ENCODE data around the gene FUT1.
"Not testable (repeated sequence)": the region's sequence is repeated elsewhere in the genome, so short reads cannot be mapped to it uniquely, and the experiment has no call there.

Gene FUT1

GRCh38 chr19:48768994-48769713 lies 16.7 kb upstream of the FUT1 start:
- DNase-seq (ENCODE audit: low read depth in 2 of 2) = no peak

- DNase-seq (ENCODE audit: low read depth in 2 of 2) = not testable (repeated sequence)
These were observed 15.8 kb upstream of the FUT1 start for GRCh38 chr19:48768171-48768753.

- DNase-seq (ENCODE audit: low read depth in 2 of 2) = not testable (repeated sequence)
These were observed 13.4 kb upstream of the FUT1 start for GRCh38 chr19:48765816-48766215.

GRCh38 chr19:48760504-48761205 lies 8.2 kb upstream of the FUT1 start:
- no peak for DNase-seq (ENCODE audit: low read depth in 2 of 2)

GRCh38 chr19:48757741-48758144 lies 5.3 kb upstream of the FUT1 start:
- no peak for DNase-seq (ENCODE audit: low read depth in 2 of 2)

- DNase-seq (ENCODE audit: low read depth in 2 of 2) = no peak
These were observed 4.7 kb upstream of the FUT1 start for GRCh38 chr19:48757089-48757675.

- no peak for DNase-seq (ENCODE audit: low read depth in 2 of 2)
These were observed 4.2 kb upstream of the FUT1 start for GRCh38 chr19:48756686-48757085.

GRCh38 chr19:48756212-48756611 lies 3.8 kb upstream of the FUT1 start:
- no peak for DNase-seq (ENCODE audit: low read depth in 2 of 2)

- no peak for DNase-seq (ENCODE audit: low read depth in 2 of 2)
These were observed 3.3 kb upstream of the FUT1 start for GRCh38 chr19:48755787-48756186.

GRCh38 chr19:48755084-48755641 lies 2.7 kb upstream of the FUT1 start, which contains the start of gene FGF21:
TSS of gene FGF21 (plus strand) at chr19:48755524. CDS start at chr19:48756237, 713 bp downstream.
- DNase-seq (ENCODE audit: low read depth in 2 of 2) = no peak

- DNase-seq (ENCODE audit: low read depth in 2 of 2) = no peak
These were observed 471 bp downstream of the FUT1 start for GRCh38 chr19:48751845-48752495.

- no peak for DNase-seq (ENCODE audit: low read depth in 2 of 2)
These were observed 1.5 kb downstream of the FUT1 start for GRCh38 chr19:48750771-48751504.

- DNase-seq (ENCODE audit: low read depth in 2 of 2) = no peak
These were observed 2.1 kb downstream of the FUT1 start for GRCh38 chr19:48750351-48750750.

- no peak for DNase-seq (ENCODE audit: low read depth in 2 of 2)
These were observed 2.8 kb downstream of the FUT1 start for GRCh38 chr19:48749571-48750198.

GRCh38 chr19:48746738-48747575 lies 5.5 kb downstream of the FUT1 start, which contains the start of gene IZUMO1:
TSS of gene IZUMO1 (minus strand) at chr19:48746909. CDS start at chr19:48745859, 1,050 bp downstream.
- DNase-seq (ENCODE audit: low read depth in 2 of 2) = no peak

- DNase-seq (ENCODE audit: low read depth in 2 of 2) = no peak
These were observed 6.3 kb downstream of the FUT1 start for GRCh38 chr19:48746110-48746509.

GRCh38 chr19:48745208-48745995 lies 7.0 kb downstream of the FUT1 start:
- peak in 1 of 2 donors; percentile 43 for DNase-seq (ENCODE audit: low read depth in 2 of 2)

GRCh38 chr19:48742096-48742495 lies 10.3 kb downstream of the FUT1 start:
- DNase-seq (ENCODE audit: low read depth in 2 of 2) = no peak
